ENCODE measurements around the gene STH. TPM values are rescaled to one million over a fixed set of nuclear protein-coding genes. Genes with fewer than 3 reads are reported as not detected.
A peak's percentile ranks its signal among the peaks of the same experiment; 100 is the strongest.
"Not testable (repeated sequence)": the region's sequence is repeated elsewhere in the genome, so short reads cannot be mapped to it uniquely, and the experiment has no call there.

STH gene
- total RNA-seq, 1 donor from 2014 or later, result not detected

DNA sequence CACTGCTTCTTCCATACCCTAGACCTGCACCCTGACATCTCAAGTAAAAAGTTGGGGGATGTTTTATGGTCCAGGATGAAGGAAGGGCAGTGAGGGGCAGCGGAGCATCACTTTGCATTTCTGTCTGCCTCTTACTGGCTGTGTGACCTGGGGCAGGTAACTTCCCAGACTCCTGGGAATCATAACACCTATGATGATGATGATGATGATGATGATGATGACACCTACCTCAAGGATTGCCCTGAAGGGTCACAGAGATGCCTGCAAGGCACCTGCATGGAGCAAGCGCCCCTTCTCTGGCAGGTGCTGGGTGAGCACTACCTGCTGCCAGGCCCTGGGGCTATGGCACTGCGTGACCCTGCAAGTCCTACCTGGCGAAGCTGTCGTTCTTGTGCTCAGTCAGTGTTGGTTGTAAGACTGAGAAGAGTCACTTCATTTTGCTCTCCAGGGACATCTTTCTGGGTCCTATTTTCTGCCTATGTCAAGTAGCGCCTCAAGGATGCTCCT lies 46.2 kb upstream of the STH start:
- peaks cover 5% of the 10 kb centered on the region for H3K4me1 Mint-ChIP-seq (ENCODE audit: low read depth)
- DNase-seq (ENCODE audit: low spot score), result peak; percentile 59
- H3K27me3 Mint-ChIP-seq (ENCODE audit: low read depth), result peaks cover 7% of the 10 kb centered on the region
- H3K36me3 Mint-ChIP-seq (ENCODE audit: low read depth), result no peaks in the 10 kb centered on the region
- no peak overlapping the region for H3K4me3 Mint-ChIP-seq (ENCODE audit: unreplicated experiment)
- H3K27ac Mint-ChIP-seq (ENCODE audit: unreplicated experiment), result no peak overlapping the region
- H3K9me3 Mint-ChIP-seq (ENCODE audit: low read depth), result no peaks in the 10 kb centered on the region
- TF ChIP-seq, protein P1, sequence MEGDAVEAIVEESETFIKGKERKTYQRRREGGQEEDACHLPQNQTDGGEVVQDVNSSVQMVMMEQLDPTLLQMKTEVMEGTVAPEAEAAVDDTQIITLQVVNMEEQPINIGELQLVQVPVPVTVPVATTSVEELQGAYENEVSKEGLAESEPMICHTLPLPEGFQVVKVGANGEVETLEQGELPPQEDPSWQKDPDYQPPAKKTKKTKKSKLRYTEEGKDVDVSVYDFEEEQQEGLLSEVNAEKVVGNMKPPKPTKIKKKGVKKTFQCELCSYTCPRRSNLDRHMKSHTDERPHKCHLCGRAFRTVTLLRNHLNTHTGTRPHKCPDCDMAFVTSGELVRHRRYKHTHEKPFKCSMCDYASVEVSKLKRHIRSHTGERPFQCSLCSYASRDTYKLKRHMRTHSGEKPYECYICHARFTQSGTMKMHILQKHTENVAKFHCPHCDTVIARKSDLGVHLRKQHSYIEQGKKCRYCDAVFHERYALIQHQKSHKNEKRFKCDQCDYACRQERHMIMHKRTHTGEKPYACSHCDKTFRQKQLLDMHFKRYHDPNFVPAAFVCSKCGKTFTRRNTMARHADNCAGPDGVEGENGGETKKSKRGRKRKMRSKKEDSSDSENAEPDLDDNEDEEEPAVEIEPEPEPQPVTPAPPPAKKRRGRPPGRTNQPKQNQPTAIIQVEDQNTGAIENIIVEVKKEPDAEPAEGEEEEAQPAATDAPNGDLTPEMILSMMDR (IDR thresholded peaks at IDR 0.05), result no peak

DNA sequence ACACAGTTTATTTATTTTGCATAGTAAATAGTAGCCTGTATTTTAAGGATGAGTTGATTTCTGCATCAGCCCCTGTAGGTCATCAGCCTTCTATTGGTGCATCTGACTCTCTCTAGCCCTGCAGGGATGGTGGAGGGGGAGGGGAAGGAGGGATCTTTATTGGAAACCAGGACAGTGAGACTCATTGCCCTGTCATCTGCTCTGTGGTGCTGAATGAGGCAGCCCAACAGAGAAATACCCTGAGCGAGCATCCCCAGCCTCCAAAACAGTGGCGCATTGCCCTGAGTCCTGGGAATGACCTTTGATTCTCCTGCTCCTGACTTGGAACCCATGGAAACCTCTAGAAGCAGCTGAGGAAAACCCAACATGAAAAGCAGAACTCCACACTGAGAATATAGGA lies 45.5 kb upstream of the STH start:
- TF ChIP-seq, protein P1 (IDR thresholded peaks at IDR 0.05), result no peak
- Mint-ChIP-seq H3K36me3 (ENCODE audit: low read depth) (no peaks in the 10 kb centered on the region), H3K4me3 (ENCODE audit: unreplicated experiment) (no peak overlapping the region), H3K4me1 (ENCODE audit: low read depth) (peaks cover 5% of the 10 kb centered on the region), H3K27me3 (ENCODE audit: low read depth) (peaks cover 7% of the 10 kb centered on the region), H3K9me3 (ENCODE audit: low read depth) (no peaks in the 10 kb centered on the region), H3K27ac (ENCODE audit: unreplicated experiment) (no peak overlapping the region)
- peak; percentile 15 for DNase-seq (ENCODE audit: low spot score)

DNA sequence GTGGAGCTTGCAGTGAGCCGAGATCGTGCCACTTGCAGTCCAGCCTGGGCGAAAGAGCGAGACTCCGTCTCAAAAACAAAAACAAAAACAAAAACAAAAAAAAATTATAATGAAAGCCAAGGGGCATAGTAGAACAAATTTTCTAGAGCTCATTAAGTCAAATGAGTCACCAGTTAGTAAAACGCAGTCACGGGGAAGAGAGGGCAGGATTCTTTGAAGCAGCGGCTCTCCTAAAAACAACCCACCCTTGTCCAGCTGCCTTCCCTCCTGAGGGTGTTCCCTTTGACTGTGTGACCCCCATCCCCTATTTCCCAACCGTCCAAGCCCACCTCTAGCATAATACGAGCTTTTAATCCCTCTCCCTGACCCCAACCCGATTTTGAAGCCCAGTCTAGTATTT lies 44.1 kb upstream of the STH start:
- H3K36me3 Mint-ChIP-seq (ENCODE audit: low read depth), result no peaks in the 10 kb centered on the region
- no peaks in the 10 kb centered on the region for H3K4me1 Mint-ChIP-seq (ENCODE audit: low read depth)
- H3K27me3 Mint-ChIP-seq (ENCODE audit: low read depth), result peaks cover 4% of the 10 kb centered on the region
- H3K27ac Mint-ChIP-seq (ENCODE audit: unreplicated experiment), result no peak overlapping the region
- no peak for DNase-seq (ENCODE audit: low spot score)
- no peaks in the 10 kb centered on the region for H3K9me3 Mint-ChIP-seq (ENCODE audit: low read depth)
- no peak overlapping the region for H3K4me3 Mint-ChIP-seq (ENCODE audit: unreplicated experiment)
- TF ChIP-seq, protein P1 (IDR thresholded peaks at IDR 0.05), result no peak

DNA sequence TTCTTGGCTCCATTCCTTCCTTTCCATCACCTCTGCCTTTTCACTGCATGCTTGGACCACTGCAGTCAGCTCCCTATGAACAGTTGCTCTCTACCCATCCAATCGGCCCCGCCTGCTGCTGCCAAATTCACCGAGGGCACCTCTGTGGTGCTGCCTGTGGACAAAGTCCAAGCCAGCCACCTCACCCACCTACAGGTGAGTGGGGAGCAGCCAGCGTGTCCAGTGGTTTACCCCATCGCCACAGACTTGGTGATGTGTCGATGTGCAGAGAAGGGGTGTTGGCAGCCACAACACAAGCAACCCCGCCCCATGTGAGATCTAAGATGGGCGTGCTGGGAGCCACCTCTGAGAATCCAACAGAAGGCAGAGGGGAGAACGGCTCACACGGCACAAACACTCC lies 43.7 kb upstream of the STH start:
- Mint-ChIP-seq H3K27ac (ENCODE audit: unreplicated experiment) (no peak overlapping the region), H3K4me1 (ENCODE audit: low read depth) (no peaks in the 10 kb centered on the region), H3K9me3 (ENCODE audit: low read depth) (no peaks in the 10 kb centered on the region), H3K36me3 (ENCODE audit: low read depth) (no peaks in the 10 kb centered on the region), H3K4me3 (ENCODE audit: unreplicated experiment) (no peak overlapping the region), H3K27me3 (ENCODE audit: low read depth) (peaks cover 4% of the 10 kb centered on the region)
- DNase-seq (ENCODE audit: low spot score), result no peak
- TF ChIP-seq, protein P1 (IDR thresholded peaks at IDR 0.05), result no peak

DNA sequence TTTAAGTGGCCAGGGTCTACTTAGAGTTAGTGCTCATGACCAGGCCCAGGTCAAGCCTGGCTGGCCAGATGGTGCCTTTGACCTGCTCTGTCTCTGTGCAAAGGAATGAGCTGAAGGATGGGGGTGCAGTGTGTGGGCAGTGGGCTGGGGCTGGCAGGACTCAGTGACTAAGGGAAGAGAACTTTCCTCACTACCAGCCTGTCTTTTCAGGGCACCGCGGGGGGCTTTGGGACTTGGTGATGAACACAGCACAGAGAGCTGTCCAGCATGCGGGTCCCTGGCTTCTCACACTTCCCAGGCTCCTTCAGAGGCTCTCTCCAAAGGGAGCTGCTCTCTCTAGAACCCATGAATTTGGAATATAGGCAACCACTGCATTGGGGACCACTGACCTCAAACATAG lies 43.0 kb upstream of the STH start:
- no peak overlapping the region for H3K27ac Mint-ChIP-seq (ENCODE audit: unreplicated experiment)

DNA sequence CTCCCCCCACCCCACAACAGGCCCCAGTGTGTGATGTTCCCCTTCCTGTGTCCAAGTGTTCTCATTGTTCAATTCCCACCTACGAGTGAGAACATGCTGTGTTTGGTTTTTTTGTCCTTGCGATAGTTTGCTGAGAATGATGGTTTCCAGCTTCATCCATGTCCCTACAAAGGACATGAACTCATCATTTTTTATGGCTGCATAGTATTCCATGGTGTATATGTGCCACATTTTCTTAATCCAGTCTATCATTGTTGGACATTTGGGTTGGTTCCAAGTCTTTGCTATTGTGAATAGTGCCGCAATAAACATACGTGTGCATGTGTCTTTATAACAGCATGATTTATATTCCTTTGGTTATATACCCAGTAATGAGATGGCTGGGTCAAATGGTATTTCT lies 42.3 kb upstream of the STH start:
- H3K4me3 Mint-ChIP-seq (ENCODE audit: unreplicated experiment); DNase-seq (ENCODE audit: low spot score); H3K27me3 Mint-ChIP-seq (ENCODE audit: low read depth); H3K4me1 Mint-ChIP-seq (ENCODE audit: low read depth); H3K36me3 Mint-ChIP-seq (ENCODE audit: low read depth); H3K9me3 Mint-ChIP-seq (ENCODE audit: low read depth); H3K27ac Mint-ChIP-seq (ENCODE audit: unreplicated experiment): not testable (repeated sequence)

More for the DNA sequence above, 43.0 kb upstream of the STH start:
- Mint-ChIP-seq H3K36me3 (ENCODE audit: low read depth) (no peaks in the 10 kb centered on the region), H3K4me1 (ENCODE audit: low read depth) (no peaks in the 10 kb centered on the region), H3K9me3 (ENCODE audit: low read depth) (no peaks in the 10 kb centered on the region), H3K27me3 (ENCODE audit: low read depth) (peaks cover 4% of the 10 kb centered on the region), H3K4me3 (ENCODE audit: unreplicated experiment) (no peak overlapping the region)
- DNase-seq (ENCODE audit: low spot score), result no peak
- TF ChIP-seq, protein P1 (IDR thresholded peaks at IDR 0.05), result no peak
